Epithelial cell of proximal tubule (primary cell): ENCODE results near the gene VOPP1. TPM values are rescaled to one million over a fixed set of nuclear protein-coding genes. Genes with fewer than 3 reads are reported as not detected.
A peak's percentile ranks its signal among the peaks of the same experiment; 100 is the strongest.

Source experiments
- DNase-seq: peaks from one replicate; pipeline ENCODE4 v3.0.0-alpha.2; 2011; ENCODE audit warnings: low read depth
- H3K4me3 ChIP-seq: 2 replicates; pipeline ENCODE4 v1.5.1; 2011; ENCODE audit warnings: low read depth, mild to moderate bottlenecking, low read length
- CTCF ChIP-seq: conservative IDR thresholded peaks from 2 replicates; pipeline ENCODE4 v1.5.1; 2012; ENCODE audit warnings: low read depth, mild to moderate bottlenecking, low read length
- total RNA-seq: library from RNA; depleted of rRNA; stranded (reverse); fragments of >200 nt; gene quantifications from 2 replicates; pipeline ENCODE4 v1.2.3, GENCODE V29; 2015

VOPP1 gene
- total RNA-seq, 1 donor from 2014 or later, result 98.3 TPM

GRCh38 chr7:55438757-55439525 is 133.4 kb downstream of the VOPP1 start:
- TF ChIP-seq CTCF, result no peak
- no peak for DNase-seq
- no peak overlapping the region for H3K4me3 ChIP-seq

- no peak for DNase-seq
- H3K4me3 ChIP-seq, result no peak overlapping the region
- TF ChIP-seq CTCF, result no peak
Measured at GRCh38 chr7:55438085-55438756, 134.1 kb downstream of the VOPP1 start.

- no peak for TF ChIP-seq CTCF
- no peak overlapping the region for H3K4me3 ChIP-seq
- no peak for DNase-seq
Measured at GRCh38 chr7:55437375-55437774, 134.9 kb downstream of the VOPP1 start.

- no peak for TF ChIP-seq CTCF
- H3K4me3 ChIP-seq, result no peak overlapping the region
- DNase-seq, result no peak
Measured at GRCh38 chr7:55436457-55436856, 135.8 kb downstream of the VOPP1 start.

GRCh38 chr7:55435466-55435865 is 136.8 kb downstream of the VOPP1 start:
- DNase-seq, result no peak
- no peak overlapping the region for H3K4me3 ChIP-seq
- TF ChIP-seq CTCF, result no peak

- no peak overlapping the region for H3K4me3 ChIP-seq
- no peak for DNase-seq
- peak; percentile 72 for TF ChIP-seq CTCF
Measured at GRCh38 chr7:55432939-55433784, 139.1 kb downstream of the VOPP1 start.
